HCEC 1CT (cell line): ENCODE results near the gene SLC30A2.
A peak's percentile ranks its signal among the peaks of the same experiment; 100 is the strongest.
"Not testable (repeated sequence)": the region's sequence is repeated elsewhere in the genome, so short reads cannot be mapped to it uniquely, and the experiment has no call there.

ENCODE experiments used
- DNase-seq: peaks from one replicate; pipeline ENCODE4 v3.0.0-alpha.2; 2017

The SLC30A2 gene

GRCh38 chr1:26045722-26046245 is at the start of gene SLC30A2:
SLC30A2 (minus strand) TSS chr1:26046118; CDS start chr1:26045896, 222 bp downstream.
- DNase-seq = no peak

DNA sequence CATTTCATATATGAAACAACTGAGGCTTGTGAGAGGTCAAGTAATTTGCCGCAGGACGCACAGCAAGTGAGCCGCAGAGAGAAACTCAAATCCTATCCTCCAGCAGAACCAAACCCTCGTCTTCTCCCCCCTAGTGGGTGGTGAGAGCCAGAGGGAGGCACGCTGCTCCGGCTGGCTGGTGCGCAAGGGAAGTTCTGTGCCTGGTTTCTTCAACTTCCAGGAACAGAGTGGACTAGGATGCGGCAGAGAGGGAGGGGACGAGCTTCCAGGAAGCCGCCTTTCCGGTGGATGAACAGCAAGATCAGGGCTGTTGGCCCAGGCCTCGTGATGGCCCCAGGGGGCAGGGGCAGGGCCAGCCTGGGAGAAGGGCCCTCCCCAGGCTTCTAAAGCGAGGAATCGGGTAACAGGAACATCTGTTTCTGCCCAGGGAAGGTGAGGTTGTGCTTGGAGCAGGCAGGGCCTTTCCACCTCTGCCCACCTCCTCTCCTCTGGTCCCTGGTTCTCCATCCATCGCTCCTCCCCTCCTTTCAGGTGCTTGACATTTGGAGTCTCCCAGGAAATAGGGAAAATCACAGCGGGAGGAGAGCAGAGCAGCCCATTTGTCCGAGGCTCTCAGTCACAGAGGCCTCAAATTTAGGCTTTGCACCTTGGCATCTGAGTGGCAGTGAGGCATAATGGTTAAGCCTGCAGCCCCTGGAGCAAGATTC is 48.9 kb upstream of the SLC30A2 start:
- DNase-seq = no peak

DNA sequence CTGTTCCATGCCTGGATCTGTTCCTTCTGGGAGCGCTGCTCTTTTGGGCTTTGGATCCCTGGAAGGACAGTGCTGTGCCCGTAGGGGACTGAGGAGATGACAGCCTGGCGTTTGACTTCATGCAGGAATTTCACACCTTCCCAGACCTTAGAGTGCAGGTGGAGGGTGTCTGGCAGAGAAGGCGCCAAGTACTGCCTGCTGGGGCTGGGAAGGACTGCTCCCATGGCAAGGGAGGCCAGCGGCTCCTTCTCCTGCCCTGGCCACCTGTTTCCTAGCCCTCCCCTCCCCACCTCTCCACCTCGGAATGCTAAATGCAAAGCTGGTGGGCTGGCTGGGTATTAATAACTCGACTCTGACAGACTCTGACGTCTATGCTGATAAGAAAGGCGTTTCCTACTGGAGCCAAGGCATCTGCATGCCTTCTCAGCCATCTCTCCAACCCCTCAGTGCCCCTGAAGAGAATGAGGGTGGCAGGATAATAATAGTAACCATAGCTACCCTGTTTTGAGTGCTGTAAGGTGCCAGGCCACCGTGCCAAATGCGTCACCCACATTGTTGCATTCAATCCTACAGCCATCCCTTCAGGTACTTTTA is 48.3 kb upstream of the SLC30A2 start:
- DNase-seq = no peak

- not testable (repeated sequence) for DNase-seq
Observed at GRCh38 chr1:26093569-26093968, 47.7 kb upstream of the SLC30A2 start.

DNA sequence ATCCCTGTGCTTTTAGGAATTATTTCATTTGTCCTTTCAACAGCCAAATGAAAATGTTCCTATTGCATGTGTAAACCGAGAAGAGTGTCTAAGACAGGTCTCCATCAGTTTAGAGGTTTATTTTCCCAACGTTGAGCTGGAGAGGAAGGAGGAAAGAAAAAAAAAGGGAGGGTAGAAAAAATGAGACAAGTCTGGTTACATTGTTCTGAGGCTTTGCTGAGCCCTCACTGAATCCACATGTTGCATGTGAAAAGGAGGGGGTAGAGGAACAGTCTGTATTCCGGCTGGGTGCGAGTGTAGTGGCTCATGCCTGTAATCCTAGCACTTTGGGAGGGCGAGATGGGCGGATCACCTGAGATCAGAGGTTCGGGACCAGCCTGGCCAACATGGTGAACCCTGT is 46.5 kb upstream of the SLC30A2 start:
- no peak for DNase-seq

DNA sequence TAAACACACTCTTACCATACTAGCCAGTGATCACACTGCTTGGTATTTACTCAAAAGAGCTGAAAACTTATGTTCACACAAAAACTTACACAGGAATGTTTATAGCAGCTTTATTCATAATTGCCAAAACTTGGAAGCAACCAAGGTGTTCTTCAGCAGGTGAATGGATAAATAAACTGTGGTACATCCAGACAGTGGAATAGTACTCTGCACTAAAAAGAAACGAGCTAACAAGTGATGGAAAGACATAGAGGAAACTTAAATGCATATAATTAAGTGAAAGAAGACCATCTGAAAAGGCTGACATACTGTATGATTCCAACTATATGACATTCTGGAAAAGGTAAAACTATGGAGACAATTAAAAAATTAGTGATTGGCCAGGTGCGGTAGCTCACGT is 45.0 kb upstream of the SLC30A2 start:
- no peak for DNase-seq

DNA sequence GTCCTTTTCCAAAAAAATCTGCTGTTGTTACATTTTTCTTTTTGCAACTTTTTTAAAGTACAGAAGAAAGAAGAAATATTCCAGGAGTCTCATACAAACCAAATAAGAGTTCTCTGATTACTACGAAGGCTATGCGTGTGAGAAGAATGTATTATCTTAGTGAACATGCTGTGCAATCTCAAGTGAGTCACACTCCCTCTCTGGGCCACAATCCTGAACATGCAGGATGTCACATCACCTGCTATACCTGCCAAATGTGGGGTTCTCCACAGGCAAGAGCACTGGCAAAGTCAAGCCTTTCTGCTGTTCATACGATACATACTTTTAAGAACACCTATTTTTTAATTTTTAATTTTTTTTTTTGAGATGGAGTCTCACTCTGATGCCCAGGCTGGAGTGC is 43.2 kb upstream of the SLC30A2 start:
- no peak for DNase-seq

- DNase-seq = no peak
Observed at GRCh38 chr1:26084844-26085243, 38.9 kb upstream of the SLC30A2 start.

GRCh38 chr1:26084091-26084561 is 38.2 kb upstream of the SLC30A2 start:
- DNase-seq = no peak

DNA sequence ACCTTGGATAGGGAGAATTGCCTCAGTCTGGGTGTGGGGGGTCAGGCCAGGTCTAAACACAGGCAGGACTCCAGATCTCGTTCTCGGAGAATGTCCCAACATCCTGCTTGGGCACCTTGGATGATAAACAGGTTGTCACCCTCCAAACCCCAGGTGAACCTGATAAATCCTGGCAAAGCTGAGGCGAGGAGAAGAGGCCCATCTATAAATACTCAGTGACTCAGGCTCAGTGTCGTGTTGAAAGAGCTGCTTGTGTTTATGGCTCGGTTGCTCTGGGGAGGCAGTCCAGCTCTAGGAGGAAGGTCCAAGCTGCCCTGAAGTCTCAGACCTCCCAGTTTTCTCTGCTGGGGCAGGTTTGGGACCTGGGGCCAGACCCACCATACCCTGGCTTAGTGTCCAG is 37.3 kb upstream of the SLC30A2 start:
- DNase-seq = peak; percentile 10

- no peak for DNase-seq
Observed at GRCh38 chr1:26082020-26082350, 36.1 kb upstream of the SLC30A2 start.

DNA sequence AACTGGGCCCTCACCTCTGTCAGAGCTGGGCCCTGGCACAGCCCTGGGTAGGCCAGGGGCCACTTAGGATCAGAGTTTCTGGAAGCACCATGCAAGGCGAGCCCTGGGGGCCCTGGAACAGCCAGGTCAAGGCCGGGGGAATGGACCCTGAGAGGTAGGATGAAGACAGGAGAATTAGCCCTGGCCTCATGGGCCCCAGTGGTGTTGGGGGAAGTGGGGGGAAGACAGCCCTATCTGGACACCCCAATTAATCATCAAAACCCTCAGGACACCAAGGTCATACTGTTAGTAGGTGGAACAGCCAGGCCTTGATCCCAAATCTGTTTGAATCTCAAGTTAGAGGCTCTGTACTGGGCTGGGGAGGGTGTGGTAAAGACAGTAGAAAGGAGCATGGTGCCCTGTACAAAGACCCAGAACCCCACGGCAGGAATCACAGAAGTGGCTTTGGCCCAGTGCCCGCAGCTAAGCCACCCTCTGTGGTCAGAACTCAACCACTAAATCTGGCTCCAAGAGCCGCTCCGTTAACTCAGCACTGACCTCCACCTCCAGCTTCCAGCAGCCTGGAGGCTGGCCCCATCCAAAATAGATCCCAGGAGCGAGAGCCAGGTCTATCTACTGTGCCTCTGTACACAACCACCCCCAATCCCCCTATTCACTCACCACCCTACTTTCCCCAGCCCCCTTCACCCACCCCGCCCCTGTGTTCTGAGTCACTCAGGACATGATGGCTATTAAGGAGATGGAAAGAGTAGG is 35.5 kb upstream of the SLC30A2 start:
- no peak for DNase-seq

- DNase-seq = no peak
Observed at GRCh38 chr1:26079960-26080814, 34.3 kb upstream of the SLC30A2 start.

DNA sequence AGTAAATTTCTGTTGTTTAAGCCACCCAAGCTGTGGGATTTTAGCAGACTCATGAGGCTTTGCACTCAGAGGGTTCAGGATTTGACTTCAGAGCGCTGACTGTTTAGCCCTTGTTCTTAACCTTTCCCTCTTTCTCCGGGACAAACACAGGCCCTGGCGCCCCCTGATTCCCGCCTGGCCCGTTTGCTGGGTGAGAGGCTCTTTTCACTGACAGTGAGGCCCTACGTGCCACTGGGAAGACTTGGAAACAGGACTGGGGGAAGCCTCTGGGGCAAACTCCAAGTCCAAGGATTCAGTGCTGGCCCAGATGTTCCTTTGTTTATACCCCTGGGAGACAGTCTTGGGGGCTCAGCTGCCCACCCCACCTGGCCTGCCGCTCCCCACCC is 33.3 kb upstream of the SLC30A2 start:
- no peak for DNase-seq

DNA sequence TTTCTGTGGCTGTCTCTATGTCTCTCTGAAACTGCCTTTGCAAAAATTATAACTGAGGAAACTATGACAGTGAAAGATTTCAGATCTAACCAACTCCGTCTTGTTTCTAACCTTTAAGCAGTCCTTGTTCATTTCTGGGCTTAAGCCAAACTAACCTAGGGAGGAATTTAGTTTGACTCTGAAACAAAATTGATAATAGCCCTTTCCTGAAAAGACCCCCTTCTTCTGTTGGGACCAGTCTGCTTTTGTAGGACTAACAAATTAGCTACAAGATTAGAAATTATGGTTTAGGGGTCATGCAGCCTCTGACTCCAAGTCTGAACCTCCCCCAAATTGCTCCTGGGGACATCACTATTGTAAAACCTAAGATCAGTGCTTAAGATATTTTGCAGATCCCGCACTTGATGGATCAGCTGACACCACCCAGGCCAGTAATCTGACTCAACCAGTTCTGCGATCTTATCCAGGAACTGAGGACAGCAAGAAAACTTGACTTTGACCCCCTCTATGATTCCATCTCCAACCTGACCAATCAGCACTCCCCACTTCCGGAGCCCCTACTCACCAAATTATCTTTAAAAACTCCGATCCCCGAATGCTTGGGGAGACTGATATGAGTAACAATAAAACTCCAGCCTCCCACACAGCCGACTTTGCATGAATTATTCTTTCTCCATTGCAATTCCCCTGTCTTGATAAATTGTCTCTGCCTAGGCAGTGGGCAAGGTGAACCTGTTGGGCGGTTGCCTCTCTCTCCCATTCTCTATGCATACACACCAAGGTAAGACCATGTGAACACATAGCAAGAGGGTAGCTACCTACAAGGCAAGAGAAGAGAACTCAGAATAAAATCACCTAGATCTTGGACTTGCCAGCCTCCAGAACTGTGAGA is 32.6 kb upstream of the SLC30A2 start:
- no peak for DNase-seq

DNA sequence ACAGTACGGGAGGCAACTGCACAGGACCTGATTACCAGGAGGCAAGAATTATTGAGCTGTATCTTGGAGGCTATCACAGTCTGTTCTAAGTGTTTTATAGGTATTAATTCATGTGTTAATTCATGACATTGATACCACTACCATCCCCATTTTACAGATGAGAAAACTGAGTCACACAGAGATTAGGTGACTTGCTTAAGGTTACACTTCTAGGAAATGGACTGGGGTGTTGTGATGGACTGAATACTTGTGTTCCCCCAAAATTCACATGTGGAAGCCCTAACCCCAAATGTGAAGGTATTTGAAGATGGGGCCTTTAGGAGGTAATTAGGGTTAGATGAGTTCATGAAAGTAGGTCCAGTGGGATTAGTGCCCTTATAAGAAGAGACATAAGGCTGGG is 31.6 kb upstream of the SLC30A2 start:
- no peak for DNase-seq

DNA sequence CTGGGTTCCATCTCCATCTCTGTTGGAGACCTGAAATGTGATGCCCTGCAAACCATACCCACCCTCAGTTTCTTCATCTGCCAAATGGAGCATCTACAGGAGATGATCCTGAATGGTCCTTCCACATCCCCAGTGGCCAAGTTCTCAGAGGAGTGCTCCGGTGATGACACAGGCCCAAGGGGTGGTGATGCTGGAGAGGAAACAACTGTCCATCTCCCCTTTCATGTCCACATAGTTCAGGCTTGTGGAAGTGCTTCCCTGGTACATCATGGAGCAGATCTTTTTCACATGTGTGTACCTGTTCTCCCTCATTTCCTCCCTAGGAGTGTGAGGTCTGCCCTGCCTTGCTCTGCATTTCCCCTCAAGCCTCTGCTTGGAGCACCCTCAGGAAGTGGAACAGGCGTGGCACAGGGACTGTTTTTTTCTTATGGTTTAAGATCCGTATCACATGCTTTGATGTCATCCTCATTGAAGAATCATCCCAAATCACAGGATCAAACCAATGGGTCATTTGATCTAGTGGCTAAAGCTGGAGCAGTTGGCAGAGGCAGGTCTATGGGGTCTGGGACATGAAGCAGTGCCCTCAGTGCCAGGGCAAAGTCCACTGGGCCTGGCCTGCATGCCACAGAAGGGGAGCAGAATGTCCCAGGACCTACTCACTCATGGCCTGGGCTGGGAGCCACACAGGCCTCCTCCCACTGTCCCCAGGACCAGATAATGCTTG is 29.7 kb upstream of the SLC30A2 start:
- no peak for DNase-seq

DNA sequence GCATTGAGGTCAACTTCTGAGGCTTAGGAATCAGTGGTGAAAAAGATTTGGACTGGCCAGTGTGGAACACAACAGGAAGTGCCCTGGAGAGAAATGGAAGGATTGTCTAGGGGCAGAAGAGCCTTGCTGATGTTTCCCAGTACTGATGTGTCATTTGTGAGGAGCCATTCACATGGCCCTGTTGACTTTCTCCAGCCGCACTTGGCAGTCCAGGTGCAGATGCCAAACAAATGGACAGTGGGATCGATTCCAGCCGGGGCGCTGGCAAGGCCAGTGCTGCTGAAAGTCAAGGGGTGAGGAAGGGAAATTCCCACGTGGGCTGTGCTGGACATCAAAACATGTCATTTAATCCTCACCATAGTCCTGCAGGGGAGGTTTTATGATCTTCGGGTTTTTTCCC is 26.4 kb upstream of the SLC30A2 start:
- no peak for DNase-seq

DNA sequence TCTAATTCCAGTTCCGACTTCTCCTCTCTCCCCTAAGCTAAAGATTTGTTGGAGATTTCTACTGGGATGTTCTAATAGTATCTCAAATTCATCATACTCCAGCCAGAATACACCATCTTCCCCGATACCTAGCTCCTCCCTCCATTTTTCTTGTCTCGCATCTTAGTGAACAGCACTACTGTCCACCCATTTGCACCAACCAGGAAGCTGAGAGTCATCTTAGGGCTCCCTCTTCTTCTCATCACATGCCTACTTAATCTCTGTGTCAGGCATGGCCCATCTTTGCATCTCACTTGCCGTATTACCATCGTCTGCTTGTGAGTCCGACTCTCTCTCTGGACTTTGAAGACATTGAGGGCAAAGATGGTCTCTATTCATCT is 25.0 kb upstream of the SLC30A2 start:
- DNase-seq = no peak

- DNase-seq = no peak
Observed at GRCh38 chr1:26070296-26070962, 24.5 kb upstream of the SLC30A2 start.

DNA sequence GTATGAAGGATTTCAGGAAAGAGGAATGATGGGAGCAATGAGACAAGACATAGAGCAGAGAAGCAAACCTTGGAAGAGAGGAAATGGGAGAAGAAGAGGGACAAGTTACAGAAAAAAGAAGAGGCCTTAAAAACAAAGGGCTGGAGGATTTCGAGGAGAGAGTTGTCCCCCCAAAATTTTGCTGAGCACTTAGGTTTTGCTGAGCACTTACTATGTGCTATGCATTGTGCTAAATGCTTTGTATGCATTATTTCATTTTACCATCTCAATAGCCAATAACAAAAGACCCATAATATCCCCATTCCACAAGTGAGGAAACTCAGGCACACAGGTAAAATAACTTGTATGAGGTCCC is 24.0 kb upstream of the SLC30A2 start:
- no peak for DNase-seq
